DMS53 treated with DMSO at 0.1 percent for 48 hours (cell line): ENCODE data around the gene FBXW5.

Source experiments
- DNase-seq: peaks from one replicate; lab custom pipeline; 2025; ENCODE audit not compliant: unreplicated experiment; lab: John Stamatoyannopoulos, UW

The FBXW5 gene

DNA sequence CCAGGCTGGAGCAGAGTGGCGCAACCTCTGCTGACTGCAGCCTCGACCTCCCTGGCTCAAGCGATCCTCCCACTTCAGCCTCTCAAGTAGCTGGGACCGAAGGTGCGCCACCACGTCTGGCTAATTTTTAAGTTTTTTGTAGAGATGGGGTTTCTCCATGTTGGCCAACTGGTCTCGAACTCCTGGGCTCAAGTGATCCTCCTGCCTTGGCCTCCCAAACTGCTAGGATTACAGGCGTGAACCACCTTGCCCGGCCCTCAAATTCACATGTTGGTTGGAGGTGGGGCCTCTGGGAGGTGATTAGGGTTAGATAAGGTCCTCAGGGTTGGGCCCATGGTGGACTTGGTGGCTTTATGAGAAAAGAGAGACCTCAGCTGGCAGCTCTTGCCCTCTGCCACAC is 17.6 kb upstream of the FBXW5 start:
- no peak for DNase-seq

GRCh38 chr9:136961279-136962065 is 16.9 kb upstream of the FBXW5 start:
- DNase-seq = no peak

GRCh38 chr9:136960938-136961275 is 16.4 kb upstream of the FBXW5 start:
- no peak for DNase-seq

DNA sequence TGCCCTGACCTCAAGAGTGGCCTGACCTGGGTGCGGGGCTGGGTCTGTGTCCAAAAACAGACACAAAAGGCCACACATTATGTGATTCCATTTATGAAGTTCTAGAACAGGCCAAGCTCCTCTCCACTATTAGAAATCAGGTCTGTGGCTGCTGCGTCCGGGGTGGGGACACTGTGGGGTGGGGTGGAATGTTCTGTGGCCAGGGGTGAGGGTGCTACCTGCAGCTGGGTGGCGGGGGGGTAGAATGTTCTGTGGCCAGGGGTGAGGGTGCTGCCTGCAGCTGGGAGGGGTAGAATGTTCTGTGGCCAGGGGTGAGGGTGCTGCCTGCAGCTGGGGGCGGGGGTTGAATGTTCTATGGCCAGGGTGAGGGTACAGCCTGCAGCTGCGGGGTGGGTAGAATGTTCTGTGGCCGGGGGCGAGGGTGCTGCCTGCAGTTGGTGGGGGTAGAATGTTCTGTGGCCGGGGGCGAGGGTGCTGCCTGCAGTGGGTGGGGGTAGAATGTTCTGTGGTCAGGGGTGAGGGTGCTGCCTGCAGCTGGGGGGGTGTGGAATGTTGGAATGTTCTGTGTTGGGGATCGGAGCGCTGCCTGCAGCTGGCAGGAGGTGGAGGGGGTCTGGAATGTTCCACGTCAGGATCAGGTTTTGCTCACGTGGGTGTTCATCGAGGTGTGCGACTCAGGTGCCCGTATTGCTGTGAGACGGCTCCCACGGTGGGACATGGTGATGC is 15.8 kb upstream of the FBXW5 start:
- DNase-seq = no peak

DNA sequence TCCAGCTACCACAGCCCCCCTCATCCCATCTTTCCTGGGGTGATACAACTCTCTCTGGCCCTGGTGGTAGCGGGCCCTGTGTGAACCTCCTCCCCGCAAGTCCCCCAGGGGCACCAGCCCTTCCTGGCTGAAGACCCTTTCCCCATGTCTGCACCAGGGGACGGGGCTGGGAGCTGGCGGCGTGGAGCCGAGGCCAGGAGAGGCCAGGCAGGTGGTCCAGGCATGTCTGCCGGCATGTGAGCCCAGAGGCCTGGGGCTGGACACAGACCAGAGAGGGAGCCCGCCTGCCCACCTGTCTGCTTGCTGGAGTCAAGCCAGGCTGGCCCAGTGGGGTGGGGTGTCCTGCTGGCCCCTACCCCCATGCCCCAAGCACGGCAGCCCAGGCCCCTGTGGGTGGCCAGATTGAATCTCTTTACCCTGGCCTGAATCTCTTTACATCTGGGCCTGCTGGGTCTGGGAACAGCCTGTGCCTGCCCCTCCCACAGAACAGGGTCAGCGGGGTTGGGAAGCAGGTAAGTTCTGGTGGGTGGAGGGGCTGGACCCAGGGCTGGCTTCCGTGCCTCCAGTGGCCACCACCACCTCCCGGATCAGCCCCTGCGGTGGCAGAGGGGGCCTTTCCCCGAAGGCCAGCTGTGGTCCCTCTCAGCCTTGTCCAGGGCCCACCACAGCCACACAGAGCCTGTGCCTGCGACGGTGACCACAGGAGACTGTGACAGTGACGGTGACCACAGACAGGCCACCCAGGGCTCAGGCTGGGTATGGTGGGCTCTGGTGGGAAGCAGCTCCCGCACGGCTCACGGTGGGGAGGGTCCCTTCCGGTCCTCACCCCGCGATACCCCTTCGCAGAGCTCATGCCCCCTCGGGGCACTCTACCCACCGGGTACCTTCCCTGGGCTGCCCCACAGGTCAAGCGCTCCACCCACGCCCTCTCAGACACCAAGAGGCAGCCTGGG is 14.6 kb upstream of the FBXW5 start:
- no peak for DNase-seq

DNA sequence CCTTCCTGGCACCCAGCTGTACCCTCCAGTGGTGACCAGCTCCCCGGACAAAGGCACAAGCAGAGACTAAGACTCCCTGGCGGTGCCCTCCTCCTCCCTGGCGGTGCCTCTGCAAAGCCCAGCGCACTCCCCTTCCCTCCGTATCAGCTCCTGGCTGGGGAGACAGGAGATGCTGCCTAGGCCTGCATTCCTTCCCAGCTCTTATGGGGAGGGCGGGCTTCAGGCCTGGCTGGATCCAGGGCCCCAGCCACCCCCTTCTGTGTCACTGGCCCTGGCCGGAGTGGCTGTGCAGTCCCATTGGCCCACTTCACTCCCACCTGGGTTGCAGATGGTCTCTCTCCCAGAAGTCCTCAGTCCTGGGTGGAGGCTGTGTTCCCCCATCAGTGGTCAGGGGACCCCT is 13.9 kb upstream of the FBXW5 start:
- no peak for DNase-seq

GRCh38 chr9:136957901-136958300 is 13.4 kb upstream of the FBXW5 start:
- no peak for DNase-seq

DNA sequence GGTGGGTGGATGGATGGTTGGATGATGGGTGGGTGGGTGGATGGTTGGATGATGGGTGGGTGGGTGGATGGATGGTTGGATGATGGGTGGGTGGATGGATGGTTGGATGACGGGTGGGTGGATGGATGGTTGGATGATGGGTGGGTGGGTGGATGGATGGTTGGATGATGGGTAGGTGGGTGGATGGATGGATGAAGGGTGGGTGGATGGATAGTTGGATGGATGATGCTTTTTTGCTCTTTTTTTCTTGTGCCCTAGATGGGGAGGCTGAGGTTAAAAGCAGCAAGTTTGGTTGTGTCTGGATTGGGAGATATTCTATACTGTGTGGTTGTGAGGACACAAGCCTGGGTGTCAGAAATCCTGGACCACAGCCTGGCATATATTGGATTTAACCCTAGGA is 12.9 kb upstream of the FBXW5 start:
- DNase-seq = no peak

GRCh38 chr9:136956604-136957003 is 12.1 kb upstream of the FBXW5 start:
- no peak for DNase-seq

- no peak for DNase-seq
Observed at GRCh38 chr9:136955943-136956335, 11.4 kb upstream of the FBXW5 start.

DNA sequence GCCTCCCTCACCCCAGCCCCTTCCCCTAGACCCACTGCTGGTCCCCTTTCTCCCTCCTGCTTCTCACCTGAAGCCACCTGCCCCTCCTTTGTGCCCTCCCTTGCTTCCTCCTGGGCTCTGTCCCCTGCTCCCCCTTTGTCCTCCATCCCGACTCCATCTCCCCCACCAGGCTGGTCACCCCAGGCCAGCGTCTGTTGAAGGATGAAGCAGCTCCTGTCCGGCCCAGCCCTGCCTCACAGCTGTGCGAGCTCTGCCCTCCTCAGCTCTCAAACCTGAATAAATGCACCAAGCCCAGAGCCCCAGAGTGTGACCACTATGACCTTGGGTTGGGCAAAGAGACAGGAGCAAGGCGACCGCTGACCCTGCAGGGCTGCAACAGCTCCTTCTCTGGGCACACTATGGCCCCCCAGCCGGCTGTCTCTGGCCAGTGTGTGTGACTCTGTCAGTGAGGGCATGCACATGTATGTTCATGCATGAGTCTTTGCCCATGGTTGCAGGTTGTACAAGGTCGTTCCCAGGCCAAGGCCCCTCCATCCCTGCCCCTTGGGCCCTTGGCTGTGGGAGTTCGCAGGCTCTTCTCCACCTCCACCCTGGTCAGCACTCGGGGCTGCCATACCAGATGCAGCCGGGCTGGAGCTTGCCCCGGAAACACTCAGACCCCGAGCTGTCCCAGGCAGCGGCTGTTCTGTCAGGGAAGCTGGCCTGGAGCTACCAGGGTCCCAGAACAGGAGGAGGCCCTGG is 10.8 kb upstream of the FBXW5 start:
- DNase-seq = no peak

DNA sequence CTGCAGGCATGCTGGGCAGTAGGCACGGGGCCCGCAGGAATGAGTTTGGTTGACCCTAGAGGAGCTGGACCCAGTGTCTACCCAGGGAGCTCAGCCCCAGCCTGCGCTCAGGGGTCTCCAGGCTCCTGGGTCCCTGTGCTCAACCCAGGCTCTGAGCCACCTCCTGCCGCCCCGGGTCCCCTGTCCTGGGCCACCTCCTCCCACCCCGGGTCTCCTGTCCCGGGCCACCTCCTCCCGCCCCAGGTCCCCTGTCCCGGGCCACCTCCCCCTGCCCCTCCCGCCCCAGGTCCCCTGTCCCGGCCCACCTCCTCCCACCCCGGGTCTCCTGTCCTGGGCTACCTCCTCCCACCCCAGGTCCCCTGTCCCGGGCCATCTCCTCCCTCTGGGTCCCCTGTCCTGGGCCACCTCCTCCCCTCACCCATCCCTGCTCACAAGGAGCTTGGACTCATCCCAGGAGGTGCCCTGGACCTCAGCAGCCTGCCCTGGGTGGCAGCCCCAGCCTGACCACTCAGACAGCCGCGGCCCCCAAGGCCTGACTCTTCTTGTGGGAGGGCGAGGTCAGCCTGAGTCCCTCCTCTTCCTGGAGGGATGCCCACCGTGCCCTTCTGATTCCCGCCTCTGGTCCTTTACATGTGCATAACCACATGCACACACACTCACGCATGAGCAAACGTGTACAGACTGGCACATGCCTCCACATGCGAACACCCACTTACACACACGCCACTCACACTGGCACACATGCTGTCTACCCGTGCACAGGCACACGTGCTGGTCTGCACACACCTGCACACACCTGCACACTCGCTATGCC is 9.9 kb upstream of the FBXW5 start:
- DNase-seq = no peak

DNA sequence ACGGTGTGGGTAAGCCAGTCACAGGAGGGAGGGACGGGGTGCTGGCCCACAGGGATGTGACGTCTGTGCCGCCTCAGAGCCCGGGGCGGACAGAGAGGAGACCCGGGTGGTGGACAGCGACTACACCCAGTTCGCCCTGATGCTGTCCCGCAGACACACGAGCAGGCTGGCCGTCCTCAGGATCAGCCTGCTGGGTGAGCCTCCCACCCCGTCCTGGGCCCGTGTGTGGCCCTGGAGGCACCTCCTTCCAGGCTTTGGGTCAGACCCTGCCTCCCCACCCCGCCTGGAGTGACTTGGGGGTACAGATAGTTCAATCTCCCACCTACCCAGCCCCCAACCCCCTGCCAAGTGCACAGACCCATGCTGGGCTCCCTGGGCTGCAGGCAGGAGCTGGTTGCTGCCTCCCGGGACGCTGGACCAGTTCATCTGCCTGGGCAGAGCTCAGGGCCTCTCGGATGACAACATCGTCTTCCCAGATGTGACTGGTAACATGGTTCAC is 9.3 kb upstream of the FBXW5 start:
- no peak for DNase-seq

DNA sequence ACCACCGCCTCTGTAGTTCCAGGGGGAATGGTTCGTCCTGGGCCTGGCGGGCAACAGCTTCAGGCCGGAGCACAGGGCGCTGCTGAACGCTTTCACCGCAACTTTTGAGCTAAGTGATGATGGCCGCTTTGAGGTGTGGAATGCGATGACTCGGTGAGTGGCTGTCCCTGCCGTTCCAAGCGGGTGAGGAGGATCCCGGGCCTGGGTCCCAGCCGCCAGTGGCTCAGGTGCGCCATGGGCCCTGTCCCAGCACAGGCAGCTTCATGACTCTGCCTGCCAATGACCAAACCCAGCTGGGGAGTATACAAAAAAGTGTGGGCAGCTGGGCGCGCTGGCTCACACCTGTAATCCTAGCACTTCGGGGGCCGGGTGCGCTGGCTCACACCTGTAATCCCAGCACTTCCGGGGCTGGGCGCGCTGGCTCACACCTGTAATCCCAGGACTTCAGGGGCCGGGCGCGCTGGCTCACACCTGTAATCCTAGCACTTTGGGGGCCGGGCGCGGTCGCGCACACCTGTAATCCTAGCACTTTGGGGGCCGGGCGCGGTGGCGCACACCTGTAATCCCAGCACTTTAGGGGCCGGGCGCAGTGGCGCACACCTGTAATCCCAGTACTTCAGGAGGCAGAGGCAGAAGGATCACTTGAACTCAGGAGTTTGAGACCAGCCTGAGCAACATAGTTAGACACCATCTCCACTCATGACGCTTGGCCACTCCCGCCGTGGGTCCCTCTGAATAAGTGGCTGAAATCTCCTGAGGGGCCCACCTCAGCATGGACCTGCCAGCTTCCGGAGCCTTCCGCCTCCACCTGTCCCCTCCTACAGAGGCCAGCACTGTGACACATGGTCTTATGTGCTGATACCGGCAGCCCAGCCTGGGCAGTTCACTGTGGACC is 8.6 kb upstream of the FBXW5 start:
- no peak for DNase-seq

GRCh38 chr9:136952321-136952850 is 7.8 kb upstream of the FBXW5 start:
- no peak for DNase-seq

- DNase-seq = no peak
Observed at GRCh38 chr9:136951541-136952320, 7.2 kb upstream of the FBXW5 start, which contains the start of gene LCN12. Gene LCN12, plus strand, starts transcription at chr9:136952273. Its CDS starts 55 bp downstream, at chr9:136952328.

- no peak for DNase-seq
Observed at GRCh38 chr9:136950656-136951276, 6.2 kb upstream of the FBXW5 start.
